Measurements from ENCODE around the gene HELZ. TPM values are rescaled to one million over a fixed set of nuclear protein-coding genes. Genes with fewer than 3 reads are reported as not detected.

The HELZ gene
- total RNA-seq, 1 donor from 2014 or later: 28.8 TPM

GRCh38 chr17:67090341-67090740 is 154.7 kb downstream of the HELZ start:
- no peak for DNase-seq (ENCODE audit: low read depth, low spot score)

GRCh38 chr17:67088639-67089038 is 156.4 kb downstream of the HELZ start:
- DNase-seq (ENCODE audit: low read depth, low spot score): no peak

GRCh38 chr17:67085406-67085805 is 159.6 kb downstream of the HELZ start:
- DNase-seq (ENCODE audit: low read depth, low spot score): no peak

GRCh38 chr17:67082107-67082506 is 162.9 kb downstream of the HELZ start:
- no peak for DNase-seq (ENCODE audit: low read depth, low spot score)

- DNase-seq (ENCODE audit: low read depth, low spot score): no peak
Observed at GRCh38 chr17:67080804-67081203, 164.2 kb downstream of the HELZ start.

- DNase-seq (ENCODE audit: low read depth, low spot score): no peak
Observed at GRCh38 chr17:67079491-67079890, 165.5 kb downstream of the HELZ start.

- DNase-seq (ENCODE audit: low read depth, low spot score): no peak
Observed at GRCh38 chr17:67078292-67078691, 166.7 kb downstream of the HELZ start.

DNA sequence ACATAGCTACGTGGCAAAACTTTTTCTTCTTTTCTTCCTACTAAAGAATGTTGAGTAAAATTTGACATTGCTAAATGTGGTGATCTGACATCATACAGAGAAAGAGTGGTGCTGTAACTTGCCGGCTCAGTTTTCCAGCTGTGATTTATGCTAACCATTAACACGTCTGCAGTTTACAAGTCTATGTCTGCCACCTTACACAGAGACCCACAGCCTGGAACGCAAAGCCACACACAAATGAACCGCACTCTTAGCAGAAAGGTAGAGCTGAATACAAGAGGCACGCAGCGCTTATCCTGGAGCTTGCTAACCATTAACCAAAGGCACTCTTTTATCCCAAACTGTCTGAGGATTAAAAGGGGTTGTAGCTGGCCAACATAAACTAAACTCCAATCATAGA is 168.7 kb downstream of the HELZ start:
- no peak for DNase-seq (ENCODE audit: low read depth, low spot score)

GRCh38 chr17:67074781-67075180 is 170.2 kb downstream of the HELZ start:
- no peak for DNase-seq (ENCODE audit: low read depth, low spot score)

- no peak for DNase-seq (ENCODE audit: low read depth, low spot score)
Observed at GRCh38 chr17:67072885-67073284, 172.1 kb downstream of the HELZ start.

- DNase-seq (ENCODE audit: low read depth, low spot score): no peak
Observed at GRCh38 chr17:67071595-67071994, 173.4 kb downstream of the HELZ start.

- no peak for DNase-seq (ENCODE audit: low read depth, low spot score)
Observed at GRCh38 chr17:67069603-67070136, 175.3 kb downstream of the HELZ start.

- DNase-seq (ENCODE audit: low read depth, low spot score): no peak
Observed at GRCh38 chr17:67068999-67069398, 176.0 kb downstream of the HELZ start.

GRCh38 chr17:67067571-67068482 is 177.2 kb downstream of the HELZ start:
- no peak for DNase-seq (ENCODE audit: low read depth, low spot score)

DNA sequence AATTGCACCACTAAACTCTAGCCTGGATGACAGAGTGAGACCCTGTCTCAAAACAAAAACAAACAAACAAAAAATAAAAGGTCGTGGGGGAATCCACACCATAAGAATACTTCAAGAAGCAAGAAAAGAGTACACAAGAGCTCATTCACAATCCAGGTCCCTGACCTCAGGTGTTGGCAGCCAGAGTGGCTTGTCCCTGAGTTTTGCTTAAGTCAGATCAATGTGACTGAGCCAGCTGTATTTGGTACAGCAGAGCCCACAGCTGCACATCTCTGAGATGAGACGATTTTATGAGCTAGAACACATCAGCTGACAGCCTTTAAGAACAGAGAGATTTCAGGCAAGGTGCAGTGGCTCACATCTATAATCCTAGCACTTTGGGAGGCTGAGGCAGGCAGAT is 178.3 kb downstream of the HELZ start:
- no peak for DNase-seq (ENCODE audit: low read depth, low spot score)

GRCh38 chr17:67063141-67063540 is 181.9 kb downstream of the HELZ start:
- no peak for DNase-seq (ENCODE audit: low read depth, low spot score)

DNA sequence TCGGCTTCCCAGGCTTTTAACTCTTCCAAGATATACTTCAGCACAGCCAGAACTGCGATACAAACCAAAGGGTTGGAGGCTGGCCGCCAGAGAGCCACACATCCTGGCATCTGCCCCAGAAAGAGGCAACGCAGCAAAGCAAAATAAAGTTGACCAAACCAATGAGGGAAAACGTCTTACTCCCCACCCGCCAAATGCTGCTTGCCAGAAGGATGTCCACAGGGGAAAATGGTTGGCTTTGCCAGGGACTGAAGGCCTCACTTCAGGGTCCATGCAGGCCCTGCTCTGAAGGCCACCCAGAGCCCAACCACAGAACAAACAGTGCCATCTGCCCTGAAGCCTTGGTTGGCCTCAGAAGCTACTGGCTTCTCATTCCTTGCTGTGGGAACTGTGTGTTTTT is 185.6 kb downstream of the HELZ start:
- no peak for DNase-seq (ENCODE audit: low read depth, low spot score)

- no peak for DNase-seq (ENCODE audit: low read depth, low spot score)
Observed at GRCh38 chr17:67058036-67058435, 187.0 kb downstream of the HELZ start.

DNA sequence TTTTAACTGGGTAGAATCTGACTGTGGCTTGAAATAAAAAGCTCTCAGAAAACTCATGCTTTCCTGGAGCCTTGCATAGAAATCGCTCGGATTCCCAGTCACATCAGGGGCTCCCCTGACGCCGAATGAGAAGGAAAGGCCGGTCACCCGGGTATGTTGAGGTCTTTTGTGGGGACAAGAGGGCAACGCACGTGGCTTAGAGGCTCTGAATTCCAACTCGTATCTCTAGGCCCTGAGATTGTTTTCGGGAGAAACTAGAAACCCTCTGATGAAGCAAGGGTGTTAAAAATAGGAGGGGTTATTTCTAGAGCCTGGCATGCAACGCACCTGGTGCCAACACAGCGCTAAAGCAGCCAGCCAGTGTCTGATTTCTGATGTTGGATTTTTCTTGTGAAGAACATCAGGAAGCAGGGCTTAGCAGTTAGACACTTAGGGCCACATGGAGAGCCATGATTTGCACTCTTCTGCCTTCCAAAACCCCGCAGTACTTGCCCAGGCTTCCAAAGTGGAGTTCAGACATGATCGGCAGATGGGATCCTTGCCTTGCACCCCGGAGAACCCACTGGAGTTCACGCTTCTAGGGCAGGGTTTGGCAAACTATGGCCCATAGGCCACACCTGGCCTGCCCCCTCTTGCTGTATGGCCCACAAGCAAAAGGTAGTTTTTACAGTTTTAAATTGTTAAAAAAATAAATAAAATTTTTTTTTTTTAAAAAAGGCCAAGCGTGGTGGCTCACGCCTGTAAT is 188.1 kb downstream of the HELZ start:
- DNase-seq (ENCODE audit: low read depth, low spot score): no peak

GRCh38 chr17:67055811-67056745 is 188.9 kb downstream of the HELZ start:
- no peak for DNase-seq (ENCODE audit: low read depth, low spot score)

DNA sequence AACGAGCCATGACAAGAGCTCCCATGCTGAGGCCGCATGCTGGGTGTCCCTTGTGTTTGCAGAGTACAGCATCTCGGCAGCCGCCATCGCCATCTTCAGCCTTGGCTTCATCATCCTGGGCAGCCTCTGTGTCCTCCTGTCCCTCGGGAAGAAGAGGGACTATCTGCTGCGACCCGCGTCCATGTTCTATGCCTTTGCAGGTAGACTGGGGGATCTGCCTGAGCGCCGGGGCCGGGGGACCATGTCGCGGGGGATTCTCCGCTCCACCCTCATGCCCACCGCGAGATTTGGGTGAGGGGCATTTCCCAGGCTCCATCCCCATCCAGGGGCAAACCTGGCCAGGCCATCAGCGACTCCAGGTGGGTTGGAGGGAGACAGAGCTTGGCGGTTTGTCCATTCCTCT is 190.0 kb downstream of the HELZ start:
- DNase-seq (ENCODE audit: low read depth, low spot score): no peak

Data from pulmonary artery endothelial cell (primary cell).